ENCODE data around the gene NAT8.
"Not testable (repeated sequence)": the region's sequence is repeated elsewhere in the genome, so short reads cannot be mapped to it uniquely, and the experiment has no call there.

NAT8 gene

GRCh38 chr2:73652348-73652747 lies 10.1 kb upstream of the NAT8 start:
- Histone ChIP-seq H4K20me1 (ENCODE audit: insufficient read depth, low read length, poor library complexity, severe bottlenecking) (no peaks in the 10 kb centered on the region), H3K27me3 (ENCODE audit: insufficient read depth, low read length, poor library complexity, severe bottlenecking) (no peaks in the 10 kb centered on the region), H3K9me2 (replicated peaks; ENCODE audit: low read depth, low read length) (no peaks in the 10 kb centered on the region), H3K4me2 (ENCODE audit: low read depth, low read length, poor library complexity, severe bottlenecking) (no peak overlapping the region), H3F3A (ENCODE audit: low read depth) (no peaks in the 10 kb centered on the region), H3K79me2 (ENCODE audit: insufficient read depth, low read length) (no peaks in the 10 kb centered on the region), H3K4me3 (ENCODE audit: low read length, poor library complexity, severe bottlenecking) (no peak overlapping the region), H3K9ac (ENCODE audit: low read depth, low read length, poor library complexity, severe bottlenecking) (no peak overlapping the region), H3K9me3 (ENCODE audit: insufficient read depth, low read depth, low read length) (no peaks in the 10 kb centered on the region), H2AFZ (ENCODE audit: low read length) (no peak overlapping the region), H3K4me1 (ENCODE audit: insufficient read depth, low read length, poor library complexity, severe bottlenecking) (no peaks in the 10 kb centered on the region), H3K36me3 (ENCODE audit: insufficient read depth, low read length) (no peaks in the 10 kb centered on the region)
- no peak for TF ChIP-seq EZH2phosphoT487 (IDR thresholded peaks at IDR 0.05; ENCODE audit: borderline replicate concordance)
- TF ChIP-seq CTCF (conservative IDR thresholded peaks at IDR 0.05; ENCODE audit: low read length): no peak

DNA sequence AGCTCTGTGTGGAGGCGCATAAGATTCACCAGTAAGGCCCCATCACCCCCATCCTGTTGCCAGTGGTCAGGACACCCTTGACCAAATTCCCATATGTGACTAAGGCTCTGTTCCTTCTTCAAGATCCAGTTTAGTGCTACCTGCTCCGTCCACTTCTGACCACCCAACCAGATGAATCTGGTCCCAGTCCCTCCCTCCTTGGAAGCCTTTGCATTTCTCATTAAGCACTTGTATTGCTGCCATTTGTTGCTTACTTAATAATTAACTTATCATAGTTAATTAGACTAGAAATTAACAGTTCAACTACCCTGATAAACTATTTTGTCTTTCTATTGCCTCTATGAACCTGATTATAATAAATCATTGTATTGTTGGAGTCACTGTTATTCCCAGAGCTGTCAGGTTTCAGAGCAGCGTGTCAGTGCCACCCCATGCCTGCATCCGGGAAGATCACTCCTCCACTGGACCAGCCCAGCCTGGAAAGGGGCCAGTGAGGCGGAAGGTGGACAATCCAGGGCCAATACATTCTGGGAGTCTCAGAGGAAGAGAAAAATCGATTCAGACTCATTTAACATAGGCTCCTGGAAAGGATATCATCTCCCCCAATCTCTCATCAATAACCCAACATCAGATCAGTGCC lies 9.5 kb upstream of the NAT8 start:
- H2AFZ ChIP-seq (ENCODE audit: low read length): no peak overlapping the region
- H3K36me3 ChIP-seq (ENCODE audit: insufficient read depth, low read length): no peaks in the 10 kb centered on the region
- H3K4me2 ChIP-seq (ENCODE audit: low read depth, low read length, poor library complexity, severe bottlenecking): no peak overlapping the region
- H3K79me2 ChIP-seq (ENCODE audit: insufficient read depth, low read length): no peaks in the 10 kb centered on the region
- no peaks in the 10 kb centered on the region for H3K27me3 ChIP-seq (ENCODE audit: insufficient read depth, low read length, poor library complexity, severe bottlenecking)
- no peaks in the 10 kb centered on the region for H3K4me1 ChIP-seq (ENCODE audit: insufficient read depth, low read length, poor library complexity, severe bottlenecking)
- H3F3A ChIP-seq (ENCODE audit: low read depth): no peaks in the 10 kb centered on the region
- H4K20me1 ChIP-seq (ENCODE audit: insufficient read depth, low read length, poor library complexity, severe bottlenecking): no peaks in the 10 kb centered on the region
- no peaks in the 10 kb centered on the region for H3K9me2 ChIP-seq (replicated peaks; ENCODE audit: low read depth, low read length)
- no peaks in the 10 kb centered on the region for H3K9me3 ChIP-seq (ENCODE audit: insufficient read depth, low read depth, low read length)
- H3K4me3 ChIP-seq (ENCODE audit: low read length, poor library complexity, severe bottlenecking): no peak overlapping the region
- no peak overlapping the region for H3K9ac ChIP-seq (ENCODE audit: low read depth, low read length, poor library complexity, severe bottlenecking)
- no peak for TF ChIP-seq CTCF (conservative IDR thresholded peaks at IDR 0.05; ENCODE audit: low read length)
- TF ChIP-seq EZH2phosphoT487 (IDR thresholded peaks at IDR 0.05; ENCODE audit: borderline replicate concordance): no peak

DNA sequence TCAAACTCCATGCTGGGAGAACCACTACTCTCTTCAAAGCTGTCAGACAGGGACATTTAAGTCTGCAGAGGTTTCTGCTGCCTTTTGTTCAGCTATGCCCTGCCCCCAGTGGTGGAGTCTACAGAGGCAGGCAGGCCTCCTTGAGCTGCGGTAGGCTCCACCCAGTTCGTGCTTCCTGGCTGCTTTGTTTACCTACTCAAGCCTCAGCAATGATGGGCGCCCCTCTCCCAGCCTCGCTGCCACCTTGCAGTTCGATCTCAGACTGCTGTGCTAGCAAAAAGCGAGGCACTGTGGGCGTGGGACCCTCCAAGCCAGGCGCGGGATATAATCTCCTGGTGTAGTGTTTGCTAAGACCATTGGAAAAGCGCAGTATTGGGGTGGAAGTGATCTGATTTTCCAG lies 5.5 kb upstream of the NAT8 start:
- not testable (repeated sequence) for H3K4me2 ChIP-seq (ENCODE audit: low read depth, low read length, poor library complexity, severe bottlenecking); H3K4me1 ChIP-seq (ENCODE audit: insufficient read depth, low read length, poor library complexity, severe bottlenecking); H3K9me3 ChIP-seq (ENCODE audit: insufficient read depth, low read depth, low read length); H3F3A ChIP-seq (ENCODE audit: low read depth); H3K79me2 ChIP-seq (ENCODE audit: insufficient read depth, low read length); H3K4me3 ChIP-seq (ENCODE audit: low read length, poor library complexity, severe bottlenecking); H3K9me2 ChIP-seq (replicated peaks; ENCODE audit: low read depth, low read length); H3K36me3 ChIP-seq (ENCODE audit: insufficient read depth, low read length); H3K9ac ChIP-seq (ENCODE audit: low read depth, low read length, poor library complexity, severe bottlenecking); H2AFZ ChIP-seq (ENCODE audit: low read length); H4K20me1 ChIP-seq (ENCODE audit: insufficient read depth, low read length, poor library complexity, severe bottlenecking); H3K27me3 ChIP-seq (ENCODE audit: insufficient read depth, low read length, poor library complexity, severe bottlenecking)

DNA sequence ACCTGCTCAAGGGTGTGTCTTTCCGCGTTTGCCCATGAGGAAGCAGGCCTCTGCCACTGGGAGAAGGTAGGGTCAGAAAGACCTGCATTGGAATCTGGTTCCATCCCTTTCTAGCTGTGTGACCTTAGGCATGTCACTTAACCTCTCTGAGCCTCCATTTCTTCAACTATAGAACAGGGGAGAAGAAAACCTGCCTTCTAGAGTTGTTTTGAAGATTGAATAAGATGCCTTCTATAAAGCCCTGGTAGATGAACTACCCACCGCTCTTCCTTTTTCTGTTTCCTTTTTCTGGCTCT lies 507 bp downstream of the NAT8 start:
- Histone ChIP-seq H3K9me3 (ENCODE audit: insufficient read depth, low read depth, low read length) (no peaks in the 10 kb centered on the region), H2AFZ (ENCODE audit: low read length) (no peak overlapping the region), H3F3A (ENCODE audit: low read depth) (no peaks in the 10 kb centered on the region), H3K9me2 (replicated peaks; ENCODE audit: low read depth, low read length) (no peaks in the 10 kb centered on the region), H3K79me2 (ENCODE audit: insufficient read depth, low read length) (no peaks in the 10 kb centered on the region), H3K9ac (ENCODE audit: low read depth, low read length, poor library complexity, severe bottlenecking) (no peak overlapping the region), H3K4me1 (ENCODE audit: insufficient read depth, low read length, poor library complexity, severe bottlenecking) (no peaks in the 10 kb centered on the region), H3K4me2 (ENCODE audit: low read depth, low read length, poor library complexity, severe bottlenecking) (no peak overlapping the region), H4K20me1 (ENCODE audit: insufficient read depth, low read length, poor library complexity, severe bottlenecking) (no peaks in the 10 kb centered on the region), H3K36me3 (ENCODE audit: insufficient read depth, low read length) (no peaks in the 10 kb centered on the region), H3K27me3 (ENCODE audit: insufficient read depth, low read length, poor library complexity, severe bottlenecking) (no peaks in the 10 kb centered on the region), H3K4me3 (ENCODE audit: low read length, poor library complexity, severe bottlenecking) (no peak overlapping the region)
- TF ChIP-seq CTCF (conservative IDR thresholded peaks at IDR 0.05; ENCODE audit: low read length) (no peak), EZH2phosphoT487 (IDR thresholded peaks at IDR 0.05; ENCODE audit: borderline replicate concordance) (no peak)
